Measurements from ENCODE around the gene CATSPERZ. TPM values are rescaled to one million over a fixed set of nuclear protein-coding genes. Genes with fewer than 3 reads are reported as not detected.
A peak's percentile ranks its signal among the peaks of the same experiment; 100 is the strongest.
"Not testable (repeated sequence)": the region's sequence is repeated elsewhere in the genome, so short reads cannot be mapped to it uniquely, and the experiment has no call there.

Gene CATSPERZ
- total RNA-seq, 2 experiments from 2014 or later, result not detected

DNA sequence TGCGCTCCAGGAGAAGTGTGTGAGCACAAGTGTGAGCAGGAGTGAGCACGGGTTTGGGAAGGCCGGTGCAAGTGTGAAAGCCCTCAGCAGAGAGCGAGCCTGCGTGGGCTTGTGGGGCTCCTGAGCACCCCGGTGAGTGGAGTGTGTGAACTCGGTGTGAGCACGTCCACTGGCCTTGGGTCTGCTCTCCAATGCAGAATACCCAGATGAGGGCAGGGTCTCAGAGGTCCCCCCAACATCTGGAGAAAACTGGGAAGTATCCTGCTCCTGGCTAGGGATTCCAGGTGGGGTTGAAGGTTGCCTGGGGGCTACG, 6.4 kb downstream of the CATSPERZ start:
- no peak for ATAC-seq
- Mint-ChIP-seq H3K27me3 (ENCODE audit: low read depth) (no peaks in the 10 kb centered on the region), H3K4me3 (peak overlapping the region; percentile 95), H3K27ac (peak overlapping the region; percentile 91), H3K36me3 (ENCODE audit: low read depth) (peaks cover 23% of the 10 kb centered on the region), H3K9me3 (ENCODE audit: insufficient read depth) (no peaks in the 10 kb centered on the region), H3K4me1 (ENCODE audit: low read depth) (peaks cover 52% of the 10 kb centered on the region)
- no peak for DNase-seq
- POLR2A ChIA-PET, result interaction anchor here (0.7 to 5.5 kb wide), 2 partner anchors 11 to 35 kb away, joined by 4 to 39 read pairs; partner anchors contain the start of genes PRDX5 and TRMT112
- CTCF ChIA-PET, result interaction anchor here (1.9 kb wide), 1 partner anchor 25 kb away, joined by 7 read pairs; no protein-coding TSS in a partner anchor

DNA sequence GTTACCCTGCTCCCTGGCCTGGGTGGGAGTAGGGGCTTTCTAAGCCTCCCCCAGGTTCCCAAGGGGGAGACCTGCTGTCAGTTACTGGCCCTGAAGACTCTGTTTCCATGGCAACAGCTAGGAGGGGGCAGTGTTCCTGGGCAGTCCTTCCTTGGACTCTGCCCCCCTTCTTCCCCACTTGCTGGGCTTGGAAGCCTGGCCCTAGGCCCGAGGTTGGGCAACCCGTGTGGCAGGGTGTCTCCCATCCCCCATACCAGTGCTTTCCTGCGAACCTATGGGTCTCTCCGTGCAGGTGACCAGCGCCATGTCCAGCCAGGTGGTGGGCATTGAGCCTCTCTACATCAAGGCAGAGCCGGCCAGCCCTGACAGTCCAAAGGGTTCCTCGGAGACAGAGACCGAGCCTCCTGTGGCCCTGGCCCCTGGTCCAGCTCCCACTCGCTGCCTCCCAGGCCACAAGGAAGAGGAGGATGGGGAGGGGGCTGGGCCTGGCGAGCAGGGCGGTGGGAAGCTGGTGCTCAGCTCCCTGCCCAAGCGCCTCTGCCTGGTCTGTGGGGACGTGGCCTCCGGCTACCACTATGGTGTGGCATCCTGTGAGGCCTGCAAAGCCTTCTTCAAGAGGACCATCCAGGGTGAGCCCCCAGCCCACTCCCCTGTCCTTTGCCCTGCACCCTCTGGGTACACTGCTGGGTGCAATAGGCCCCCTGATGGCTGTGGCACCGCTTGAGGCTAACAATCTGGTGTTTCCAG, 6.9 kb downstream of the CATSPERZ start:
- CTCF ChIA-PET, result interaction anchor here (1.3 to 1.9 kb wide), 2 partner anchors 11 to 24 kb away, joined by 4 to 7 read pairs; partner anchors contain the start of genes PRDX5 and TRMT112
- Mint-ChIP-seq H3K36me3 (ENCODE audit: low read depth) (peaks cover 23% of the 10 kb centered on the region), H3K27ac (peak overlapping the region; percentile 91), H3K4me3 (peak overlapping the region; percentile 95), H3K4me1 (ENCODE audit: low read depth) (peaks cover 49% of the 10 kb centered on the region), H3K9me3 (ENCODE audit: insufficient read depth) (no peaks in the 10 kb centered on the region), H3K27me3 (ENCODE audit: low read depth) (no peaks in the 10 kb centered on the region)
- DNase-seq (no peak), ATAC-seq (no peak)
- POLR2A ChIA-PET, result interaction anchor here (0.7 to 5.5 kb wide), 2 partner anchors 10 to 36 kb away, joined by 4 to 39 read pairs; partner anchors contain the start of genes PRDX5 and TRMT112

DNA sequence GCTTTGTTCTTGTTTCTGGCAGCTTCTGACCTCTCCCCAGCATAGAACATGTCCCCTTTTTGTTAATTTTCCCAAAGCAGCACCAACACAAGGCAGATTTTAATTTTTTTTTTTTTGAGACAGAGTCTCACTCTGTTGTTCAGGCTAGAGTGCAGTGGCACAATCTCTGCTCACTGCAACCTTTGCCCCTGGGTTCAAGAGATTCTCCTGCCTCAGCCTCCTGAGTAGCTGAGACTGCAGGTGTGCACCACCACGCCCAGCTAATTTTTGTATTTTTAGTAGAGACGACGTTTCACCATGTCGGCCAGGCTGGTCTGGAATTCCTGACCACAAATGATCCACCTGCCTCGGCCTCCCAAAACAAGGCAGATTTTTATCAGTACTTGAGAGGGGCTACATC, 7.6 kb downstream of the CATSPERZ start:
- POLR2A ChIA-PET, result interaction anchor here (0.7 to 5.5 kb wide), 2 partner anchors 10 to 1472 kb away, joined by 3 to 39 read pairs; partner anchors contain the start of genes PRDX5 and TRMT112

DNA sequence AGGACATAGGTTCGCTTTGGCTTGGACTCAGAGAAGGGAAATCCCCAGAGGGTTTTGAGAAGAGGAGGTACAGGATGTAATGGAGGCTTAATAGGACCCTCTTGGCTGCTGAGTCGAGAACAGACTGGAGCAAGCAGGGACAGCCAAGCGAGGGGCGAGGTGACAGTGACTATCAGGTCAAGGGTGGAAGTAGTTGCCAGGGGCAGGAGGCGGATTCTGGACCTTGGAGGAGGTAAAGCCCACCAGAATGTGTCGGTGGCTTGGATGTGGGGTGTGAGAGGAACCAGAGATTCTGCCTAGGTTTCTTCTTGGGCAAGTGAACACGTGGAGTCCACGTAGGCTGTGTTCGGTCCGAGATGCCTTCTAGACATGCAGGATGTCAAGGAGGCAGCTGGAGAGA, 12.8 kb downstream of the CATSPERZ start:
- Mint-ChIP-seq H3K36me3 (ENCODE audit: low read depth) (peaks cover 46% of the 10 kb centered on the region), H3K4me3 (no peak overlapping the region), H3K4me1 (ENCODE audit: low read depth) (peaks cover 38% of the 10 kb centered on the region), H3K27me3 (ENCODE audit: low read depth) (no peaks in the 10 kb centered on the region), H3K9me3 (ENCODE audit: insufficient read depth) (no peaks in the 10 kb centered on the region), H3K27ac (peak overlapping the region; percentile 60)
- DNase-seq (no peak), ATAC-seq (no peak)
- POLR2A ChIA-PET, result no interaction called here
- CTCF ChIA-PET, result interaction anchor here (1.2 to 1.3 kb wide), 2 partner anchors 9 to 19 kb away, joined by 3 to 6 read pairs; no protein-coding TSS in a partner anchor

More for the DNA sequence above, 7.6 kb downstream of the CATSPERZ start:
- CTCF ChIA-PET, result interaction anchor here (1.3 to 1.9 kb wide), 2 partner anchors 10 to 24 kb away, joined by 4 to 7 read pairs; partner anchors contain the start of genes PRDX5 and TRMT112
- DNase-seq; H3K27me3 Mint-ChIP-seq (ENCODE audit: low read depth); ATAC-seq; H3K9me3 Mint-ChIP-seq (ENCODE audit: insufficient read depth): not testable (repeated sequence)
- H3K36me3 Mint-ChIP-seq (ENCODE audit: low read depth), result peaks cover 28% of the 10 kb centered on the region
- H3K4me3 Mint-ChIP-seq, result peak overlapping the region; percentile 22
- H3K27ac Mint-ChIP-seq, result peak overlapping the region; percentile 30
- peaks cover 54% of the 10 kb centered on the region for H3K4me1 Mint-ChIP-seq (ENCODE audit: low read depth)

DNA sequence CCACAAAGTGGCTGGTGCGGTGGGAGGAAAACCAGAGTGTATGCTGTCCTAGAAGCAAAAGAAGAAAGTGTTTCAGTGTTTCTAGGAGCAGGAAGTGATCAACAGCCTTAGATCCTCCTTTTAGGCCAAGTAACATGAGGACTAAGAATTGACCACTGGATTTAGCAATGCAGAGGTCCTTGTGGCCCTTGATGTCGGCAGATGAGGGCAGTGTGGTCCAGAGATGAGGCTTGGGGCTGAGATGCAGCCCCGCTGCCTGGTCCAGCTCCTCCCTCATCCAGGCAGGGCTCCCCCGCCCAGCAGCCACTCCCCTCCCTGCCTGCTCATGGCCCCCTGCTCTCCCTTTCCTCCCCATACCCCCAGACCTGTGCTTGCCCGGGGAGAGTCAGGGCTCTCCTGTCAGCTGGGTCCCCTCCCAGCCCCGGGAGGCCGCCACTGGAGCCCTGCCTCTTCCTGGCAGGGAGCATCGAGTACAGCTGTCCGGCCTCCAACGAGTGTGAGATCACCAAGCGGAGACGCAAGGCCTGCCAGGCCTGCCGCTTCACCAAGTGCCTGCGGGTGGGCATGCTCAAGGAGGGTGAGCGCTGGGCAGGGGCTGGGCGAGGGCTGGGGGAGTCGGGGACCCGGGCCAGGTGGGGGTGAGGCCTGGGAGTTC, 13.5 kb downstream of the CATSPERZ start:
- Mint-ChIP-seq H3K36me3 (ENCODE audit: low read depth) (peaks cover 46% of the 10 kb centered on the region), H3K27ac (peak overlapping the region; percentile 60), H3K27me3 (ENCODE audit: low read depth) (no peaks in the 10 kb centered on the region), H3K9me3 (ENCODE audit: insufficient read depth) (no peaks in the 10 kb centered on the region), H3K4me3 (no peak overlapping the region), H3K4me1 (ENCODE audit: low read depth) (peaks cover 43% of the 10 kb centered on the region)
- CTCF ChIA-PET, result interaction anchor here (1.2 to 1.3 kb wide), 2 partner anchors 9 to 18 kb away, joined by 3 to 6 read pairs; no protein-coding TSS in a partner anchor
- POLR2A ChIA-PET, result no interaction called here
- DNase-seq (no peak), ATAC-seq (no peak)

DNA sequence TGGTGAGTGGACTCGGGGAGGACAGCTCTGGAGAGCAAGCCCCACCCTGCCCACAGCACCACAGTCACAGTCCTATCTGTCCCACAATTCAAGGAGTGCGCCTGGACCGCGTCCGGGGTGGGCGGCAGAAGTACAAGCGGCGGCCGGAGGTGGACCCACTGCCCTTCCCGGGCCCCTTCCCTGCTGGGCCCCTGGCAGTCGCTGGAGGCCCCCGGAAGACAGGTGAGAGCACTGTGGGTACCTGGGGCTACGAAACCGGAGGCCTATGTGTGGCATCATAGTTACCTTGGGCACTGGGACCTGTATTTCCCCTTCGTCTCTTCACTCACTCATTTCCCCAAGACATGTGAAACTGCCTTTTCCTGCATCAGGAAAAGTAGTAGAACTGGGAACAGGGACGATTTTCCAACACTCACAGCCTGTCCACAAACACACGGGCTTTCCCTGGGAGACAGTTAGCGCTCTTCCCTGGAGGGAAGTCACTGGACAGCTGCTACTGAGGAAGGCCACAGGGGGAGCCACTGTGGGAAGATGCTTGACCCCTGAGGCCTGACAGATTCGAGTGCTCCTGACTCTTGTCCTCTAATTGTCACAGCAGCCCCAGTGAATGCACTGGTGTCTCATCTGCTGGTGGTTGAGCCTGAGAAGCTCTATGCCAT, 14.1 kb downstream of the CATSPERZ start:
- H3K4me1 Mint-ChIP-seq (ENCODE audit: low read depth), result peaks cover 49% of the 10 kb centered on the region
- ATAC-seq (no peak), DNase-seq (no peak)
- peaks cover 45% of the 10 kb centered on the region for H3K36me3 Mint-ChIP-seq (ENCODE audit: low read depth)
- ChIA-PET CTCF (no interaction called here), POLR2A (no interaction called here)
- H3K9me3 Mint-ChIP-seq (ENCODE audit: insufficient read depth), result no peaks in the 10 kb centered on the region
- no peak overlapping the region for H3K27ac Mint-ChIP-seq
- no peak overlapping the region for H3K4me3 Mint-ChIP-seq
- H3K27me3 Mint-ChIP-seq (ENCODE audit: low read depth), result no peaks in the 10 kb centered on the region

DNA sequence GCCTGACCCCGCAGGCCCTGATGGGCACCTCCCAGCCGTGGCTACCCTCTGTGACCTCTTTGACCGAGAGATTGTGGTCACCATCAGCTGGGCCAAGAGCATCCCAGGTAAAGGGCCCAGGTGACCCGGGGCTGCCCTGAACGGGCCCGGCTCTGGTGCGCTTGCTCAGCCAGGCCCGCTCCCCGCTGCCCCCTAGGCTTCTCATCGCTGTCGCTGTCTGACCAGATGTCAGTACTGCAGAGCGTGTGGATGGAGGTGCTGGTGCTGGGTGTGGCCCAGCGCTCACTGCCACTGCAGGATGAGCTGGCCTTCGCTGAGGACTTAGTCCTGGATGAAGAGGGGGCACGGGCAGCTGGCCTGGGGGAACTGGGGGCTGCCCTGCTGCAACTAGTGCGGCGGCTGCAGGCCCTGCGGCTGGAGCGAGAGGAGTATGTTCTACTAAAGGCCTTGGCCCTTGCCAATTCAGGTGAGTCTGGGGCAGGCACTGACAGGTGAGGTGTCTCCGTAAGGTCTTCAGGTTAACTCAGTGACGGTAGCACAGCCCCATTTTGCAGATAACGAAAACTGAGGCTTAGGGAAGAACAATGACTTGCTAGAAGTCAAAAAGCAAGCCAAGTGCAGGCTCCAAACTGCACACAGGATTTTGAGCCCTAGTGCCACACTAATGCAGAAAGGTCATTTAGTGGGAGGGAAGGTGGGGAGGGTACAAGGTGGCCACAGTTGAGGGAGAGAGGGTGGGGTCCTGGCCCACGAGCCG, 14.8 kb downstream of the CATSPERZ start:
- Mint-ChIP-seq H3K27me3 (ENCODE audit: low read depth) (no peaks in the 10 kb centered on the region), H3K4me3 (no peak overlapping the region), H3K27ac (peak overlapping the region; percentile 12), H3K4me1 (ENCODE audit: low read depth) (peaks cover 53% of the 10 kb centered on the region), H3K36me3 (ENCODE audit: low read depth) (peaks cover 43% of the 10 kb centered on the region), H3K9me3 (ENCODE audit: insufficient read depth) (no peaks in the 10 kb centered on the region)
- ChIA-PET POLR2A (no interaction called here), CTCF (no interaction called here)
- no peak for ATAC-seq
- DNase-seq, result no peak

DNA sequence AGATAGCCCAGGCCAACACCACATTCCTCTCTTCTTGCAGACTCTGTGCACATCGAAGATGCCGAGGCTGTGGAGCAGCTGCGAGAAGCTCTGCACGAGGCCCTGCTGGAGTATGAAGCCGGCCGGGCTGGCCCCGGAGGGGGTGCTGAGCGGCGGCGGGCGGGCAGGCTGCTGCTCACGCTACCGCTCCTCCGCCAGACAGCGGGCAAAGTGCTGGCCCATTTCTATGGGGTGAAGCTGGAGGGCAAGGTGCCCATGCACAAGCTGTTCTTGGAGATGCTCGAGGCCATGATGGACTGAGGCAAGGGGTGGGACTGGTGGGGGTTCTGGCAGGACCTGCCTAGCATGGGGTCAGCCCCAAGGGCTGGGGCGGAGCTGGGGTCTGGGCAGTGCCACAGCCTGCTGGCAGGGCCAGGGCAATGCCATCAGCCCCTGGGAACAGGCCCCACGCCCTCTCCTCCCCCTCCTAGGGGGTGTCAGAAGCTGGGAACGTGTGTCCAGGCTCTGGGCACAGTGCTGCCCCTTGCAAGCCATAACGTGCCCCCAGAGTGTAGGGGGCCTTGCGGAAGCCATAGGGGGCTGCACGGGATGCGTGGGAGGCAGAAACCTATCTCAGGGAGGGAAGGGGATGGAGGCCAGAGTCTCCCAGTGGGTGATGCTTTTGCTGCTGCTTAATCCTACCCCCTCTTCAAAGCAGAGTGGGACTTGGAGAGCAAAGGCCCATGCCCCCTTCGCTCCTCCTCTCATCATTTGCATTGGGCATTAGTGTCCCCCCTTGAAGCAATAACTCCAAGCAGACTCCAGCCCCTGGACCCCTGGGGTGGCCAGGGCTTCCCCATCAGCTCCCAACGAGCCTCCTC, 15.7 kb downstream of the CATSPERZ start:
- H3K27me3 Mint-ChIP-seq (ENCODE audit: low read depth); H3K9me3 Mint-ChIP-seq (ENCODE audit: insufficient read depth); ATAC-seq; DNase-seq: not testable (repeated sequence)
- peaks cover 45% of the 10 kb centered on the region for H3K36me3 Mint-ChIP-seq (ENCODE audit: low read depth)
- H3K4me3 Mint-ChIP-seq, result peak overlapping the region; percentile 89
- CTCF ChIA-PET, result interaction anchor here (1.0 to 5.3 kb wide), 6 partner anchors 13 to 133 kb away, joined by 3 to 137 read pairs (median 14); partner anchors contain the start of genes ESRRA and FERMT3
- H3K27ac Mint-ChIP-seq, result peak overlapping the region; percentile 100
- POLR2A ChIA-PET, result interaction anchor here (2.5 to 3.9 kb wide), 5 partner anchors 10 to 109 kb away, joined by 18 to 44 read pairs (median 37); partner anchors contain the start of genes CCDC88B, ESRRA and FERMT3
- peaks cover 57% of the 10 kb centered on the region for H3K4me1 Mint-ChIP-seq (ENCODE audit: low read depth)

DNA sequence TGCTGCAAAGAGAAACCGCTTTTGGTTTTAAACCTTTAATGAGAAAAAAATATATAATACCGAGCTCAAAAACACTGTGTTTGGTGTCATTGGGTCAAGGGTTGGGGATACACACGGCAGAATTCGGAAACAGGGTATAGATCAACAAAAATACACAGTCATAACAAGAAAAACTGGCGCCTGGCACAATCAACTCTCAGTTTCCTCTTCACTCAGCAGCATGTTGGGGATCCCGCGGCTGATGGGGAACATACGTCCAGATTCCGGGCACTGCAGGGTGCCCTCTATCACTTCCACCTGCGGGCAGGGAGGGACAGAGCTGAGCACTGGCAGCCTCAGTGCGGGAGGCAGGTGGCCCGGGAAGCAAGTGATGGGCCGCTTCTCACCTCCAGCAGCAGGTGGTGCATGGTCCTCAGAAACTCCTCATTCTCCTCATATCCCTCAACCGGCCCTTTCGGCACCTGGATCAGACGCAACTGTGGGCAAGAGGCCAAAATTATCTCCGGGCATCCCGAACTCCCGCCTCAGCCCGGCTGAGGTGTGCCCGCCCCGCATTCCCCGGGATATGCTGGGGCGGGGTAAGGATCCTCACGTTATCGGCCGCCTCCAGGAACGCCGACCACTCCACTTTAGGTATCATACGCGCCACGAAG, 16.6 kb downstream of the CATSPERZ start:
- peak; percentile 7 for ATAC-seq
- Mint-ChIP-seq H3K27ac (peak overlapping the region; percentile 100), H3K9me3 (ENCODE audit: insufficient read depth) (no peaks in the 10 kb centered on the region), H3K4me1 (ENCODE audit: low read depth) (peaks cover 55% of the 10 kb centered on the region), H3K36me3 (ENCODE audit: low read depth) (peaks cover 47% of the 10 kb centered on the region), H3K27me3 (ENCODE audit: low read depth) (no peaks in the 10 kb centered on the region), H3K4me3 (peak overlapping the region; percentile 89)
- ChIA-PET POLR2A (interaction anchor here (0.7 to 3.9 kb wide), 18 partner anchors 11 to 509 kb away, joined by 3 to 44 read pairs (median 6); partner anchors contain the start of genes CCDC88B, ESRRA, FERMT3 and PPP1R14B), CTCF (interaction anchor here (0.7 to 5.3 kb wide), 23 partner anchors 8 to 801 kb away, joined by 3 to 137 read pairs (median 5); partner anchors contain the start of genes BAD, CCDC88B, ESRRA and FERMT3)
- peak; percentile 59 for DNase-seq
